Motor neuron (in vitro differentiated cells): ENCODE results near the gene OR5AN1. TPM values are rescaled to one million over a fixed set of nuclear protein-coding genes. Genes with fewer than 3 reads are reported as not detected.

Experiments
- ATAC-seq, 8 experiments: fragments of 200-7000 bp; cut with Tn5 transposase; replicated peaks in 6 of 8; 2 replicates each; pipeline ENCODE4 v1.8.0; 2021; ENCODE audit warnings: mild to moderate bottlenecking in 8 of 8, moderate library complexity in 8 of 8
- H3K27ac ChIP-seq, 2 donors: fragments of 250-450 bp; sonication (Bioruptor Pico); 2 replicates each; pipeline ENCODE4 v1.9.0; 2021; ENCODE audit warnings: antibody characterized with exemption in 2 of 2, mild to moderate bottlenecking in 2 of 2, moderate library complexity in 1 of 2
- H3K4me1 ChIP-seq, 2 donors: fragments of 250-450 bp; sonication (Bioruptor Pico); replicated peaks in 1 of 2; 2 replicates each; pipeline ENCODE4 v1.6.1; 2021; ENCODE audit warnings: antibody characterized with exemption in 2 of 2, mild to moderate bottlenecking in 2 of 2, moderate library complexity in 1 of 2
- H3K4me3 ChIP-seq, 5 donors: fragments of 250-450 bp; sonication (Bioruptor Pico); 2 replicates each; pipeline ENCODE4 v1.9.0; 2021; ENCODE audit warnings: antibody characterized with exemption in 5 of 5, mild to moderate bottlenecking in 5 of 5, moderate library complexity in 4 of 5
- whole genome bisulfite sequencing, 10 experiments: fragments of 450-650 bp; shearing (Covaris generic); methylation state at CpG; one replicate each; pipeline ENCODE4 v1.0.0; 2022; 5-methylcytosine and 5-hydroxymethylcytosine counted together
- in situ Hi-C, 9 experiments: fragments of 400-800 bp; cut with MboI; loops; one replicate each; pipeline ENCODE4 v1.15.0; 2021; ENCODE audit warnings: low sequenced_read_pairs in 9 of 9, low pct_unique_long_range_greater_than_20kb in 2 of 9; ENCODE audit not compliant: unreplicated experiment in 9 of 9
- total RNA-seq, 8 experiments: library from RNA; unstranded; fragments of 300-600 nt; gene quantifications; 2 replicates each; pipeline versions ENCODE4 v1.2.3 to v1.2.4, GENCODE V29; 2022

The OR5AN1 gene
- total RNA-seq, 8 experiments from 2014 or later = under 0.01 to 0.43 (median 0.05) TPM; not detected in 2

DNA sequence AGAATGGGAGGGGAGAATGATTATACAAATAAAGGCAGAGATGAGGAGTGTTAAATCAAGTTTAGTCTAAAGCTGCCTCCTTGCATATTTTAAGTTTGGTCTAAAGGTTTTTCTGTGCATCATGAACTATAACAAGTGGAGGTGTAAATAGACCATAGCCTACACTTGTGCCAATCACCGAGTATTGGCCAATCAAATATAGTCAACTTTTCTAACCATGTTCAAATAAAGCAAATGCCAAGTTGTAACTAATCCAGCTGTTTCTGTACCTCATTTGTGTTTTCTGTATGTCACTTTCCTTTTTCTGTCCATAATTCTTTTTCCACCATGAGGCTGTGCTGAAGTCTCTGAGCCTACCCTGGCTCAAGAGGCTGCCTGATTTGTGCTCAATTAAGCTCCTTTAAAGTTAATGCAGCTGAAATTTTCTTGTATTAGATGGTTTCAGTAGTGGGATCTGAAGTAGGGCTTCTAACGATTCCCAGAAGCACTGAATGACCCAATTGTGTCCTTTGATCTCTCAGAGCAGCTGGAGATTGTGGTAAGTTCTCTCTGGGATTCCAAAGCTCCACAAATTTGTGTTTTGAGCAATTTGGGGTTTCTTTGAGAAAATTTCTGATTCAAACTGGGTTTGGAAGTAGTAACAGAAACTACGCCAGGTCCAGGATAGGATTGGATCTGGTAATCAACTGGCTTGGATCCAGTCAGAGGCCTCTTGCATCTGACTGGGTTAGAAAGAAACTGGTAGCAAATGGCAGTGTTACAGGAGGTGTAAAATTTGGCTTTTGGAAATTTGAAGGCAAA lies 42.0 kb downstream of the OR5AN1 start:
- Histone ChIP-seq H3K27ac (no peak overlapping the region), H3K4me3 (no peak overlapping the region), H3K4me1 (no peaks in the 10 kb centered on the region)
- 0 to 100% (median 78%) methylated on average over 1 to 3 of the region's 3 CpGs; no CpG with 5 or more reads in 1 of the 10 experiments for WGBS, 10 experiments
- ATAC-seq = no peak
- in situ Hi-C loops = no loop called here

GRCh38 chr11:59401262-59401552 lies 42.5 kb downstream of the OR5AN1 start:
- Histone ChIP-seq H3K4me1 (no peaks in the 10 kb centered on the region), H3K4me3 (no peak overlapping the region), H3K27ac (no peak overlapping the region)
- 0 to 100% (median 35%) methylated on average over 1 to 2 of the region's 2 CpGs; no CpG with 5 or more reads in 1 of the 10 experiments for WGBS, 10 experiments
- in situ Hi-C loops = no loop called here
- ATAC-seq = no peak

DNA sequence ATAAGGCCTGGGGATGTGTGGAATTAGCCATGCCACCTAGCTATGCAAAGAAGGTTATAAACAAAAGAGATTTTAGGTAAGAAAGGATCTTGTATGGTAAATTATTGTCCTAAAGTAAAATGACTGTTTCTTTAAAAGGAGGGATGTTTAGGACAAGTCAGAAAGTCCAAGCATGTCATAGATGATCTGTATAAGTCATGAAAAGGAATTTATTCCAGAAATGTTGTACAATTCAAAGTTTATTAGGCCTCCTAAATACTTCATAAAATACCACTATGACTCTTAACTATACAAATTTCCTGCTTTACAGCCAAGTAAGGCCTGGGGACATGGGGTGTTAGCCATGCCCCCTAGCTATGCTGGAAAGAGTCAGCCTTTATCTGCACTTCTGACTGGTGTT lies 44.9 kb downstream of the OR5AN1 start:
- no peak for ATAC-seq
- H3K27ac ChIP-seq = no peak overlapping the region
- in situ Hi-C loops = no loop called here
- no peaks in the 10 kb centered on the region for H3K4me1 ChIP-seq
- H3K4me3 ChIP-seq = no peak overlapping the region

GRCh38 chr11:59413646-59414045 lies 55.0 kb downstream of the OR5AN1 start:
- ATAC-seq = no peak
- no peaks in the 10 kb centered on the region for H3K4me1 ChIP-seq
- WGBS, 10 experiments = 6 to 100% (median 76%) methylated on average over 1 to 2 of the region's 2 CpGs
- no peak overlapping the region for H3K27ac ChIP-seq
- in situ Hi-C loops = no loop called here
- H3K4me3 ChIP-seq = no peak overlapping the region

GRCh38 chr11:59415111-59415510 lies 56.4 kb downstream of the OR5AN1 start:
- no peak overlapping the region for H3K4me3 ChIP-seq
- WGBS, 10 experiments = 0 to 100% (median 43%) methylated on average over 1 of the region's 1 CpG; no CpG with 5 or more reads in 5 of the 10 experiments
- ATAC-seq = no peak

GRCh38 chr11:59416613-59417012 lies 57.9 kb downstream of the OR5AN1 start:
- H3K4me3 ChIP-seq = no peak overlapping the region
- ATAC-seq = peak in 1 of 8 experiments; percentile 11
- 0 to 97% (median 86%) methylated on average over 1 to 5 of the region's 5 CpGs for WGBS, 10 experiments
- in situ Hi-C loops = no loop called here
- no peak overlapping the region for H3K27ac ChIP-seq
- no peaks in the 10 kb centered on the region for H3K4me1 ChIP-seq

More at GRCh38 chr11:59415111-59415510, 56.4 kb downstream of the OR5AN1 start:
- in situ Hi-C loops = no loop called here
- no peak overlapping the region for H3K27ac ChIP-seq
- H3K4me1 ChIP-seq = no peaks in the 10 kb centered on the region

DNA sequence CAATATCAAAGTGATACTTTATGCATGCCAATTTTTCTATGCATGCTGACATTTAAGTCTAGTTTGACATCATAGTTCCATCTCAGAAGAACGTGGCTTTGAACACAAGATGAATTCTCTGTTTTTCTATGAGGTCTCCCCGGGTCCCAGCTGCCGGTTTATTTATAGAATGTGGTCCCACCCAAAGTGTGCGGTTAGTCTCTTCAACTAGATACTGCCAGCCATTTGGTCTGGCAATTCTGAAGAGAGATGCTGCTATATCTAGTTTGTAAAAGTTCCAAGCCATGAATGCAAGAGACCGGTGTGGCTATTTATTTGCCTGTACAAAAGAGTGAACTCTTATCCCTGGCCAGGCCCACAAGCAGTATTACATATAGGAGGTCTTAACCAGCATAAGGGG lies 58.3 kb downstream of the OR5AN1 start:
- H3K27ac ChIP-seq = no peak overlapping the region
- no peaks in the 10 kb centered on the region for H3K4me1 ChIP-seq
- no peak overlapping the region for H3K4me3 ChIP-seq
- in situ Hi-C loops = no loop called here
- 0 to 90% (median 67%) methylated on average over 1 to 5 of the region's 5 CpGs; no CpG with 5 or more reads in 1 of the 10 experiments for WGBS, 10 experiments
- peak in 2 of 8 experiments; percentile 36 to 40 for ATAC-seq

DNA sequence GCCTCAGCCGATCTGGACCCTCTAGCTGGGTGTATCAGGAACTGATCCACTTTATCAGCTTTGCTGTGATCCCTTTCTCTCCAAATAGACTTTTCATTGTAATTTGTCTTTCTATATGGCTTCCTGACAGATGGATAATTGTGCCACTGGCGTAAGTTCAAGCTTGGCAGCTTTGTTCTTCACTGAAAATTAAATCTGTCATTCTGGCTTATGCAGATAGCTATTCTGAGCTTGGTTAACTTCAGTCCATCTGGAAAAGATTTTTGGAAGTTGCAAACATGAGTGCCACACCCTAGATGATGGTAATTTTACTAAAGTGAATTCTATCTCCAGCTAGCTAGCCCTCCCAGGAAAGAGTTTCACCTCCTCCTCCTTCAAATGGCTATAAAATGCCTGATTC lies 59.5 kb downstream of the OR5AN1 start:
- 0 to 100% (median 85%) methylated on average over 1 to 2 of the region's 2 CpGs; no CpG with 5 or more reads in 3 of the 10 experiments for WGBS, 10 experiments
- peak in 3 of 8 experiments; percentile 88 to 95 (median 89) for ATAC-seq
- in situ Hi-C loops = no loop called here
- Histone ChIP-seq H3K4me1 (no peaks in the 10 kb centered on the region), H3K4me3 (no peak overlapping the region), H3K27ac (no peak overlapping the region)

Other genes with a start within 250 kb of the OR5AN1 start
- 10 to 100 TPM in 4 of 8 experiments, 1 to 10 TPM in 4; 2.3 to 38.9 (median 15.4) TPM for gene FAM111A, start 216.0 kb upstream of the OR5AN1 start, total RNA-seq
- gene DTX4, start 186.8 kb upstream of the OR5AN1 start, total RNA-seq = 100 to 1,000 TPM in 1 of 8 experiments, 10 to 100 TPM in 4, 1 to 10 TPM in 1, under 1 TPM in 2; 0.15 to 108 (median 41.7) TPM
- gene MPEG1, start 146.0 kb upstream of the OR5AN1 start, total RNA-seq = 1 to 10 TPM in 2 of 8 experiments, under 1 TPM in 5, not detected in 1; 0.15 to 1.4 (median 0.90) TPM
- gene OR5A2, start 67.5 kb downstream of the OR5AN1 start, total RNA-seq = under 1 TPM in 6 of 8 experiments, not detected in 2; 0.04 to 0.52 (median 0.12) TPM
- under 1 TPM in 5 of 8 experiments, not detected in 3; 0.05 to 0.33 (median 0.10) TPM for gene OR5A1, start 77.6 kb downstream of the OR5AN1 start, total RNA-seq
- under 1 TPM in 1 of 8 experiments, not detected in 7; 0.57 TPM for gene OR4D6, start 98.1 kb downstream of the OR5AN1 start, total RNA-seq
- under 1 TPM in 2 of 8 experiments, not detected in 6; 0.14 to 0.43 TPM for gene OR4D10, start 114.4 kb downstream of the OR5AN1 start, total RNA-seq
- gene OR4D11, start 144.7 kb downstream of the OR5AN1 start, total RNA-seq = under 1 TPM in 5 of 8 experiments, not detected in 3; 0.21 to 0.66 (median 0.36) TPM
- under 1 TPM in 6 of 8 experiments, not detected in 2; 0.05 to 1.00 (median 0.29) TPM for gene OR4D9, start 152.6 kb downstream of the OR5AN1 start, total RNA-seq